Measurements from ENCODE around the gene ARHGAP26. TPM values are rescaled to one million over a fixed set of nuclear protein-coding genes. Genes with fewer than 3 reads are reported as not detected.
A peak's percentile ranks its signal among the peaks of the same experiment; 100 is the strongest.

Gene ARHGAP26
- total RNA-seq, 1 donor from 2014 or later = 15.1 TPM

DNA sequence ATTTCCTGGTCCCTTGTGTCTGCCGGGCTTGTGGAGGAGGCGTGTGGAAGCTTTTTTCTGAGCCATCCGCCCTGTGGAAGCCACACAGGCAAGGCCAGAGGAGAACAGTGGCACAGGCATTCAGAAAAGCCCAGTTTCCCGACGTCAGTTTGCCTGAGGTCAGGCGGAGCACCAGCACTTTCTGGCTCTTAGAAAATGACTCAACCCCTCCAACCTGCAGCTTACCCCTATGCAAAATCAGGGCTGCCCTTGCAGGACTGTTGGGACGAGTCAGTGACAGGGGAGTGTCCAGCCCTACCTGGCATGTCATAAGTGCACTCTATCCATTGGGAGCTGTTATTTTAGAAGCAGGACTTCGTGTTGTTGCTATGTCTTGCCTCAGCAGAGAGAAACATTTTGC lies 417.3 kb downstream of the ARHGAP26 start:
- H3K9me3 Mint-ChIP-seq = peaks cover 21% of the 10 kb centered on the region
- H3K4me3 Mint-ChIP-seq (ENCODE audit: low read depth) = no peak overlapping the region
- peaks cover 30% of the 10 kb centered on the region for H3K36me3 Mint-ChIP-seq (ENCODE audit: low read depth)
- peaks cover 57% of the 10 kb centered on the region for H3K4me1 Mint-ChIP-seq (ENCODE audit: low read depth)
- H3K27ac Mint-ChIP-seq = peak overlapping the region; percentile 60
- intact Hi-C loops (cut with micrococcal nuclease) = loop anchor here (10.0 kb wide), 1 partner anchor 507 kb away; no protein-coding TSS in a partner anchor
- H3K27me3 Mint-ChIP-seq (ENCODE audit: low read depth) = no peaks in the 10 kb centered on the region
- DNase-seq (ENCODE audit: low spot score) = no peak

DNA sequence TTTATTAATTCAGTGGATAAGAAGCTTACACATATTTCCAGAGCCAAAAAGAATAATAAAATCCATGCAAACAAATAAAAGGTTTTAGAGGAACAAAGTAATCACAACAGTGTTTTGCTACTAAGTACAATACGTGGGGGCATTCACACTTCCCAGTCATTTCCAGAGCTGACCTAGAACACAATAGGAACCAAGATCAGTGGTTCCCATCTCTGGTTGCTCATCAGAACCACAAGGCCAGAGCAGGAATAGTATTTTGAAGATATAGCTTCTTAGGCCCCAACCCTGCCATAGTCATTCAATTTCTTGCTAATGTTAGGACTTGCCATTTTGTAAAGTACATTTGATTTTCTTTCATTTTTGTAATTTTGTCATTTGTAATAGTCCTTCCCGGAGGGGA lies 417.9 kb downstream of the ARHGAP26 start:
- no peak overlapping the region for H3K4me3 Mint-ChIP-seq (ENCODE audit: low read depth)
- DNase-seq (ENCODE audit: low spot score) = no peak
- intact Hi-C loops (cut with micrococcal nuclease) = loop anchor here (10.0 kb wide), 1 partner anchor 507 kb away; no protein-coding TSS in a partner anchor
- H3K27ac Mint-ChIP-seq = peak overlapping the region; percentile 51
- H3K4me1 Mint-ChIP-seq (ENCODE audit: low read depth) = peaks cover 52% of the 10 kb centered on the region
- peaks cover 21% of the 10 kb centered on the region for H3K9me3 Mint-ChIP-seq
- peaks cover 29% of the 10 kb centered on the region for H3K36me3 Mint-ChIP-seq (ENCODE audit: low read depth)
- H3K27me3 Mint-ChIP-seq (ENCODE audit: low read depth) = no peaks in the 10 kb centered on the region

DNA sequence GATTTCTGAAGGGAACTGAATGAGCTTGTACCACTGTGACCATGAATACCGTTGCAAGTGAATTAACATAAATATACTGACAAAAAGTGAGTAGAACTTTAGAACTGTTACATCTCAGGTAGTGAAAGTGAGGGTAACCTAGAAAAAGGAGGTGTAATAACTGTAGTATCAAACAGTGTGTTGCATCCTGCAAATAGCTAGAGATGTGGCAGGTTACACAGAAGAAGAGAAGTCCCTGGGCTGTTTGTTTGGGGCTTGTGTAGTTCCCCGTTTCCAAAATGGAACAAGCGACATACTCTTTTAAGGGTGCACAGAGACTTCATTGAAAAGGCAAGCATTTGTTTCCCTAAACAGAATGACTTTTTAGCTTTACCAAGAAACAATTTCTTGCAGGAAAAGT lies 418.5 kb downstream of the ARHGAP26 start:
- peak overlapping the region; percentile 23 for H3K27ac Mint-ChIP-seq
- intact Hi-C loops (cut with micrococcal nuclease) = loop anchor here (10.0 kb wide), 1 partner anchor 506 kb away; no protein-coding TSS in a partner anchor
- peaks cover 46% of the 10 kb centered on the region for H3K4me1 Mint-ChIP-seq (ENCODE audit: low read depth)
- DNase-seq (ENCODE audit: low spot score) = no peak
- H3K9me3 Mint-ChIP-seq = peaks cover 21% of the 10 kb centered on the region
- peaks cover 29% of the 10 kb centered on the region for H3K36me3 Mint-ChIP-seq (ENCODE audit: low read depth)
- no peak overlapping the region for H3K4me3 Mint-ChIP-seq (ENCODE audit: low read depth)
- H3K27me3 Mint-ChIP-seq (ENCODE audit: low read depth) = no peaks in the 10 kb centered on the region

DNA sequence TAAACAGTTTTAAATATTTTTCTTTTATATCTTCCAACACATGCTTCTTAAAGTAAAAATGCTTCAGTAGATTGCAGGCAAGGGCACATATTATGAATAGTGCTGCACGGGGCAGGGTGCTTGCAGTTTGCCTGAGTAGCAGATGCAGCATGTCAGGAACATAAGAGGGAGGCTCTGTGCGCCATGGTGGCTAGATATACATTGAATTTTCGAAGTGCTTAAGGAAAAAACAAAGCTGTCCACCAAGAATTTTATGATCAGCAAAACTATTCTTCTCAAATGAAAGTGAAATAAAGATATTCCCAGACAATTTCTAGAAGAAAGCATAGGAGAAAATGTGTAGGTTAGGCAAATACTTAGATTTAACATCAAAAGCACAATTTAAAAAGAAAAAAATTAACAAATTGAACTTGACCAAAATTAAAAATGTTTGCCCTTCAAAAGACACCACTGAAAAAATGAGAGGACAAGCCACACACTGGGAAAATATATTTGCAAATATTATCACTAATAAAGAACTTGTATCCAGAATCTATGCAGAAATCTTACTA lies 420.2 kb downstream of the ARHGAP26 start:
- Mint-ChIP-seq H3K4me3 (ENCODE audit: low read depth) (no peak overlapping the region), H3K27ac (no peak overlapping the region), H3K9me3 (peaks cover 21% of the 10 kb centered on the region), H3K36me3 (ENCODE audit: low read depth) (peaks cover 29% of the 10 kb centered on the region), H3K27me3 (ENCODE audit: low read depth) (no peaks in the 10 kb centered on the region), H3K4me1 (ENCODE audit: low read depth) (peaks cover 34% of the 10 kb centered on the region)
- no peak for DNase-seq (ENCODE audit: low spot score)
- intact Hi-C loops (cut with micrococcal nuclease) = no loop called here

DNA sequence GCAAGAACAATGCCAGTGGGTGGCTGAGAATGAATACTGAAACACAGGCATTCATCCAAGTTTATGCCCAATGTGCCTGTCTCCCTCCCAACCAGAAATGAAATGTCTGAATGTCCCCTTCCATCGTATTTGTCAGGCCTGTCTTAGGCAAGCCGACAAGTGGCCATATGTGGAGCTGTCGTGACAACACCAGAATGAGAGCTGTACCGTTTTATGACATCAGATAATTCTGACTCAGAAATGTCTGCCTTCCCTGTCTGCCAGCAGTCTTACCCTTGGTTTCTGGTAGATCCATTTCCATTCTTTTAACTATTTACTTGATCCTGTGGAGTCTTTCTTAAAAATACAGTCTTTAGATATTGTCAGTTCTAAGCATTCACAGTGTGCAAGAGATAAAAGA lies 421.5 kb downstream of the ARHGAP26 start:
- Mint-ChIP-seq H3K27me3 (ENCODE audit: low read depth) (no peaks in the 10 kb centered on the region), H3K36me3 (ENCODE audit: low read depth) (peaks cover 31% of the 10 kb centered on the region), H3K27ac (no peak overlapping the region), H3K4me3 (ENCODE audit: low read depth) (no peak overlapping the region), H3K4me1 (ENCODE audit: low read depth) (peaks cover 25% of the 10 kb centered on the region), H3K9me3 (peaks cover 21% of the 10 kb centered on the region)
- no peak for DNase-seq (ENCODE audit: low spot score)
- intact Hi-C loops (cut with micrococcal nuclease) = no loop called here

DNA sequence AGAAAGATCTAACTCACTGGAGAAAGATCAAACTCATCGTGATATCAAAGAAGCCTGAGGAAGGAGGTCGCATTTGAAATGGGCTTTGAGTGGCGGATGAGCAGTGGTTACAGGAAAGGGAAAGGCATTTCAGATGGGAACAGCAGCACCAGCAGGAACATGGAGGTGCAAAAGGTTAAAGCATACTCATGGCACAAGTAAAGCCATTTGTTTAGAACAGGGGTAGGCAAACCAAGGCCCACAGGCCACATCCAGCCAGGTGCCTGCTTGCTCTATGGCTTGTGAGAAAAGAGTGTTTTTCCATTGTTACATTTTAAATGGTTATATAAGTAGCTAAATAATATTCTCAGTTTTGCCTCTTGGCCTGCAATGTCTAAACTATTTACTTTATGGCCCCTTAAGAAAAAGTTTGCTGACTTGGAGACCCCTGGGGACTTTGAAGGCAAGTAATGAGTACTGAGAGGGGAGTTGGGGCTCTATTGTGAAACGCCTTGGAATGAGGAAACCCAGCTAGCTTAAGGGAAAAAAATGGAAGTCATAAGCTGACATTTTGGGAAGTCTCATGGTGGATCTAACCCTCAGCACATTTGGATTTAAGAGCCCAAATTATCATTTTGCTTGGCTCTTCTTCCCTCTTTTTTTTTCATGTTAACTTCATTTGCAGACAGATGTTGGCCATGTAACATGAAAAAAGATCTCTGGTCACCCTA lies 422.2 kb downstream of the ARHGAP26 start:
- intact Hi-C loops (cut with micrococcal nuclease) = no loop called here
- no peak overlapping the region for H3K4me3 Mint-ChIP-seq (ENCODE audit: low read depth)
- H3K4me1 Mint-ChIP-seq (ENCODE audit: low read depth) = peaks cover 24% of the 10 kb centered on the region
- no peak overlapping the region for H3K27ac Mint-ChIP-seq
- peaks cover 36% of the 10 kb centered on the region for H3K36me3 Mint-ChIP-seq (ENCODE audit: low read depth)
- no peaks in the 10 kb centered on the region for H3K27me3 Mint-ChIP-seq (ENCODE audit: low read depth)
- DNase-seq (ENCODE audit: low spot score) = no peak
- peaks cover 25% of the 10 kb centered on the region for H3K9me3 Mint-ChIP-seq

DNA sequence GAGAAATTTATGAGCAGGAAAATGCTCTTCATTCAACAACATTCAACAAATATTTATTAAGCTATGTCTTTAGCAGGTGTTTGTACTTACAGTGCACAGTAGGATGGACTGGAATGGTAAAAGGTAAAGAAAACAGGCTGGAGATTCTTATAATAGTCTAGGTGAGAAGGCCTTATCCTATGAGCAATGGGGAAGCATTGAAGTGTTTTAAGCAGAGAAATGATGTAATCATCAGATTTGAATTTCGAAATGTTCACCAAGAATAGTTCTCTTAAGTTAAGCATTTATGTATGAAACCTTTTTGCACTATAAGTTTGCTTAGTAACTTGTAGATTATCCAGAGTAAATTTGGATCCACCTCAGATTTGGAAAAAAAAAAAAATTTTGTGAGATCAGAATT lies 424.0 kb downstream of the ARHGAP26 start:
- no peak for DNase-seq (ENCODE audit: low spot score)
- Mint-ChIP-seq H3K9me3 (peaks cover 36% of the 10 kb centered on the region), H3K27ac (no peak overlapping the region), H3K27me3 (ENCODE audit: low read depth) (no peaks in the 10 kb centered on the region), H3K4me3 (ENCODE audit: low read depth) (no peak overlapping the region), H3K36me3 (ENCODE audit: low read depth) (peaks cover 39% of the 10 kb centered on the region), H3K4me1 (ENCODE audit: low read depth) (peaks cover 13% of the 10 kb centered on the region)
- intact Hi-C loops (cut with micrococcal nuclease) = no loop called here

DNA sequence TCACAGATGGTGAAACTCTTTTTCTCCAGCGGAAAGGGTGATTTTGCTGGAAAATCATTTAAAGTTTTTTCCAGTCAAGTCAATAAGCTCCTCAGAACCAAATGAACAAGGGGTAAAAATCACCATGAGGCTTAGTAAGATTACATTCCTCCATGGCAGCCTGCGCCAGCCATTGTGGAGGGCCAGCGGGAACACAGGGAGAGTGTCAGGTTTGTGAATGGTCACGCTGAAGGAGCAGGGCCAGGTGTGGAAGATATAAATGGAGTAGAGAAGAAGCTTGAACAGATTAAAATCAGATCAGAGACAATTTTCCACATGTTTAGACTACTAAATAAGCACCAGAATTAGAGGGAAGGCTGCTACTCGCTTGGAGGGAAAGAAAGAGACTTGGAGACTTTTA lies 424.5 kb downstream of the ARHGAP26 start:
- no peaks in the 10 kb centered on the region for H3K27me3 Mint-ChIP-seq (ENCODE audit: low read depth)
- no peak overlapping the region for H3K4me3 Mint-ChIP-seq (ENCODE audit: low read depth)
- peaks cover 12% of the 10 kb centered on the region for H3K4me1 Mint-ChIP-seq (ENCODE audit: low read depth)
- peaks cover 39% of the 10 kb centered on the region for H3K36me3 Mint-ChIP-seq (ENCODE audit: low read depth)
- H3K9me3 Mint-ChIP-seq = peaks cover 36% of the 10 kb centered on the region
- DNase-seq (ENCODE audit: low spot score) = no peak
- no peak overlapping the region for H3K27ac Mint-ChIP-seq
- intact Hi-C loops (cut with micrococcal nuclease) = no loop called here

DNA sequence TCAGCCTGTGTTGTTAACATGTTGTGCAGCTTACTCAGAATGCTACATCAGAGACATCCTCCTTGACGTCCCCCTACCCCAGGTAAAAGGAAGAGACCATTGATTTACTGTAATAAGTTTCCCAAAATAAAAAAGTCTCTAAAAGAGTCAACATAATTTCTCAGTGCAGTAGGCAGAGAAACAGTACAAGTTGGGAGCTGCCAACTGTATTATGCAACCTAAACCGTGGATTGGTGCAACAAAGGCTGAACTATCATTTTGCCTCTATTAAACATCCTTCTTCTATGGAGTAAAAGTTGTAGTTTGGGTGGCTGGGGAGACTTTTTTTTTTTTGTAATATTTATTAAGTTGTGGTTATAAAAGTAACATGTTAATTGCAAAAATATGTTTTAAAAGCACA lies 425.3 kb downstream of the ARHGAP26 start:
- H3K4me3 Mint-ChIP-seq (ENCODE audit: low read depth) = no peak overlapping the region
- no peaks in the 10 kb centered on the region for H3K27me3 Mint-ChIP-seq (ENCODE audit: low read depth)
- no peak overlapping the region for H3K27ac Mint-ChIP-seq
- H3K4me1 Mint-ChIP-seq (ENCODE audit: low read depth) = peaks cover 13% of the 10 kb centered on the region
- H3K36me3 Mint-ChIP-seq (ENCODE audit: low read depth) = peaks cover 31% of the 10 kb centered on the region
- DNase-seq (ENCODE audit: low spot score) = no peak
- intact Hi-C loops (cut with micrococcal nuclease) = no loop called here
- peaks cover 29% of the 10 kb centered on the region for H3K9me3 Mint-ChIP-seq

DNA sequence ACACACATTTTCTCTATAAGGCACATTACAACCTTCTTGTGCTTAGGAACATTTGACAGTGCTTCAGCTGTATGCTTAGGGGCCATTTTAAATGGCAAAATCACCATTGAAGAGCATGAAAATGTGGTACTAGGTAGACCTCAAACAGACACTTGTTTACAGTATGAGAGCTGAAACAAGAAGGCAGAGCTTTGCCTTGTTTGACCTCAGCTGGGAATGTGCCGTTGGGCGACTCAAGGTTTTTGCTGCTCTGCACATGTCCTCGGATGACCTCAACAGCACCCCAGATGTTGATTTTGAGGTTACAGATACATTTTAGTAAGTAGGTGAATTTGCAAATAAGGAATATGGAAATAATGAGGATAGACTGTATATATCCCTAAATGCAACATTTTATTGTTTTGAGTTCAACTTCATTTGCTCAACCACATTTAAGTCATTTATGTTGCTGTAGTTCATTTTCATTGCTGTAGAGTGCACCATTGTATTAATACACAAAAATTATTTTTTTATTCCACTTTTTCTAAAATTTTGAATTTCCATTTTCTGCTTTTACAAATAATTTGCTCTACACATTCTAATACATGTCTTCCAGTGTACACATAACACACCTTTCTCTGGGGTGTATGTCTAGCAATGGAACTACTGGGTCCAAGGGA lies 426.6 kb downstream of the ARHGAP26 start:
- Mint-ChIP-seq H3K4me3 (ENCODE audit: low read depth) (no peak overlapping the region), H3K27ac (peak overlapping the region; percentile 67), H3K9me3 (peaks cover 19% of the 10 kb centered on the region), H3K4me1 (ENCODE audit: low read depth) (peaks cover 15% of the 10 kb centered on the region), H3K36me3 (ENCODE audit: low read depth) (peaks cover 25% of the 10 kb centered on the region), H3K27me3 (ENCODE audit: low read depth) (no peaks in the 10 kb centered on the region)
- DNase-seq (ENCODE audit: low spot score) = no peak
- intact Hi-C loops (cut with micrococcal nuclease) = loop anchor here (1.0 to 2.0 kb wide), 2 partner anchors 14 to 21 kb away; no protein-coding TSS in a partner anchor

DNA sequence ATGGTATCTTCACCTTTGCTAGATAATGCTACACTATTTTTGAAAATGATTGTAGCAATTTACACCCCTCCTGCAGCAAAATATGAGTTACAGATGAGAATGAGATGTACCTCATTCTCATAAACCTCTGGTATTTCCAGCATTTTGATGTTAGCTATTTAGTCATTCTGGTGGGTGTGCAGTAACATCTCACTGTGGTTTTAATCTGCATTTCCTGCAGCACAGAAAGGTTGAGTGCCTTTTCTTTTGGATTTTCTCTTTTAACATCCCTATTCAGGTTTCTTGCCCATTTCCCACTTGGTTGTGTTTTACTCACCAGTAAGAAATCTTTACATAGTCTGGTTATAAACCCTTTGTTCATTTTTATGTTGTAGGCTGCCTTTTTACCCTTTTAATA lies 427.1 kb downstream of the ARHGAP26 start:
- intact Hi-C loops (cut with micrococcal nuclease) = loop anchor here (1.0 to 2.0 kb wide), 2 partner anchors 14 to 20 kb away; no protein-coding TSS in a partner anchor
- Mint-ChIP-seq H3K27me3 (ENCODE audit: low read depth) (no peaks in the 10 kb centered on the region), H3K9me3 (peaks cover 18% of the 10 kb centered on the region), H3K27ac (peak overlapping the region; percentile 67), H3K4me3 (ENCODE audit: low read depth) (no peak overlapping the region), H3K4me1 (ENCODE audit: low read depth) (peaks cover 15% of the 10 kb centered on the region), H3K36me3 (ENCODE audit: low read depth) (peaks cover 26% of the 10 kb centered on the region)
- no peak for DNase-seq (ENCODE audit: low spot score)

DNA sequence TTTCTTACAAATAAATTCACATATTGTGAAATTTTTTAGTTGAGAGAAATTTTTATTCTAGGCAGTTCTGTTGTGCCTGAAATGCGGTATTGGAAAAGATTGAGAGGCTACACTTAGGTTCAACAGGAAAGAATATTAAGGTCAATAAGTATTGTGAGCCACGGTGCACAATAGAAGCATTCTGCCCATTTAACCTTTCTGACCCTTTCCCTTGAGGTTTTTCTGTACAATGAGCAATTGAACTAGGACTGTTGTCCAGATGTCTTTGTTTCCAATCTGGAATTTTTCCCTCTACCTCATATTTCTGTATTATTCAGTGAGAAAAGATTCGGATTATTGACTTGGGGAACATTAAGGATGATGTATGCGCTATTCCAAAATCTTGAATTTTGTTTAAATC lies 428.2 kb downstream of the ARHGAP26 start:
- Mint-ChIP-seq H3K9me3 (peaks cover 22% of the 10 kb centered on the region), H3K36me3 (ENCODE audit: low read depth) (peaks cover 34% of the 10 kb centered on the region), H3K27ac (no peak overlapping the region), H3K4me3 (ENCODE audit: low read depth) (no peak overlapping the region), H3K4me1 (ENCODE audit: low read depth) (peaks cover 15% of the 10 kb centered on the region), H3K27me3 (ENCODE audit: low read depth) (no peaks in the 10 kb centered on the region)
- intact Hi-C loops (cut with micrococcal nuclease) = no loop called here
- DNase-seq (ENCODE audit: low spot score) = no peak

DNA sequence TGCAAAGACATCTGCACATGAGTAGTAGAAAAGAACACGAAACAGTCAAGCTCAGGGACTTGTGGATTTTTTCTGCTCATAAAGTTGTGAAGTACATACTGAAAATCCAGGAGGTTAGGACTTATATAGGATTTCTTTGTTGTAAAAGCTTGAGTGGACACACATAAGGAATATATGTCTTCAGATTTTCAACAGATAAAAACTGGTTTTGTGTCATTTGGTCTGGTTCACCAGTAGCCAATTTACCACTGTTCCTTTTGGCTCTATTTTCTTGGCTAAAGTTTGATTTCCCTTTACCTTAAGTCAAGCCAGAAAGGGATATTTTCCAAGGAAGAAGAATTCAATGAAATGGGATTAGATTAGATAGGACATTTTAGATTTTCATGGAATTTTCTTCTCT lies 429.0 kb downstream of the ARHGAP26 start:
- H3K27ac Mint-ChIP-seq = no peak overlapping the region
- H3K4me3 Mint-ChIP-seq (ENCODE audit: low read depth) = no peak overlapping the region
- intact Hi-C loops (cut with micrococcal nuclease) = no loop called here
- H3K4me1 Mint-ChIP-seq (ENCODE audit: low read depth) = peaks cover 15% of the 10 kb centered on the region
- H3K9me3 Mint-ChIP-seq = peaks cover 22% of the 10 kb centered on the region
- no peaks in the 10 kb centered on the region for H3K27me3 Mint-ChIP-seq (ENCODE audit: low read depth)
- H3K36me3 Mint-ChIP-seq (ENCODE audit: low read depth) = peaks cover 38% of the 10 kb centered on the region
- no peak for DNase-seq (ENCODE audit: low spot score)

Measured in activated T-helper 2 cell treated with anti-CD3 and anti-CD28 coated beads, Interferon-gamma antibody, Interleukin-2, Interleukin-4, amounts not matched to agents 10 μg/mL and 5 μg/mL and 100 μg/mL, durations not matched to agents 14 hours and 24 hours and 36 hours (primary cell).